Stimulated activated CD8-positive, alpha-beta memory T cell treated with anti-CD3 and anti-CD28 coated beads, Interleukin-15, amount 100 ng/mL, for 24 hours (primary cell): ENCODE measurements around the gene SCN5A.

Experiments
- DNase-seq: peaks from one replicate; pipeline ENCODE4 v3.0.0-alpha.2; 2020; ENCODE audit warnings: low read depth

Gene SCN5A

DNA sequence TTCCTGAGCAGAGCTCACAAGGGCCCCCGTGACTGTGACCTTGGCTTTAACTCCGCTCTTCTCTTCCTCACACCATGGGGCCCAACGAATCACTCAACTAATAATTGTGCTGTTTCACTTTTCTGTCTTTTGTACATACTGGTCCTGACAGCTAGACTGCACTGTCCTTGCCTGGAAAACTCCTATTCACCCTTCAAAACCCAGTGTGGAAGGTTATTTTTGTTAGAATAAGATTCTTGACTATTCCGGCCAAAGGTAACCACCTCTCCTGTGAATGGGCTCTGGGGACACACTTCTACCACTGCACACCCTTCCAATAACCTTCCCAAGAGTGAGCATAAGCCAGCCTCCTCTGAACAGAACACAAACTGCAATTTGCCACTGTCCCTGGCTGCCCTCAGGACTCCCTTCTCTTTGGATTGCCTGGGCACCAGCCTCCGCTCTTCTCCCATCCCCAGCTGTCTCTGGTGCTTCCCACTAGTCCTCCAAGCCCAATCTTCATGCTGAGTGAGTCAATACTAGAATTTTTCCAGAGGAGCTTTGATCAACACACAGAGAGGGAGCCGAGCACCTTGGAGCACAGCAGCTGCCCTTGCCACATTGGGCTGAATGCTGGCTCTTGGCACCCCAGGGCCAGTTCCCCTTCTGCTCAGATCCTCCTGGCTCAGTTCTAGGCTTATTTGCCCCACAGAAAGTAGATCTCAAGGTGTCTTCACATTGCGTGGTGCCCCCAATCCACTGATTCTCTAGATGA, 2.1 kb downstream of the SCN5A start:
- DNase-seq, result no peak

DNA sequence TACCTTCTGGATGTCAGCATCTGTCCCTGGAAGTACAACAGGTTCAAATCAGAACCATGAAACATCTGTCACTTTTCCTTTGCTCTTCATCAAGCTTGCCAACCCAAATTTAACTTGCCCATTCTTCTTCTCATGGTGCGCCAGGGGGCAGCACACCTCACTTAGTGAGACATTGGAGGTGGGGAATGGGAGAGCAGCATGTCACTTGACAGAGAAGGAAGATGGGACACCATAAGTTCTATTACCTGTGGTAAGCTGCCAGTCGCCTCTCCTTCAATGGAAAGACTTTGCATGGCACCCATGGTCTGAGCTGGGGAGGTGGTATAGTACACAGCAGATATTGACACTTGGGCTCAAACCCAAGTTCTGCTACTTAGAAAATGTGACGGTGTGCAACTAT, 2.9 kb downstream of the SCN5A start:
- no peak for DNase-seq

DNA sequence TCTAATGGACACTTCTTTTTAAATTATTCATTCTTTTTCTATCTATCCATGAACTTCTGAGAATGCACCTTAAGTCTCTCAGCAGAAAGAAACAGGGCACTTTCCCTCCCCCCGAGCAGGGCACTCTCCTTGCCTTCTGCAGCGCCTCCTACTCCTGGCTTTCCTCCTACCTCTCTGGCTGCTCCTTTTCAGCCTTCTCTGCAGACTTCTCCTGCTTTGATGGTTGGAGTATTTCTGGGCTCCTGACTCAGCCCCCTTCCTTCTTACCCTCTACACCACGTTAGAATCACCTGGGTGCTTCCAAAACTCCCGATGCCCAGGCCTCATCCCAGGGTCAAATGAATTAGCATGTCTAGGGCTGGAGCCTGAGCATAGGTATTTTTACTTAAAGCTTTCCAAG, 3.4 kb downstream of the SCN5A start:
- DNase-seq, result no peak

DNA sequence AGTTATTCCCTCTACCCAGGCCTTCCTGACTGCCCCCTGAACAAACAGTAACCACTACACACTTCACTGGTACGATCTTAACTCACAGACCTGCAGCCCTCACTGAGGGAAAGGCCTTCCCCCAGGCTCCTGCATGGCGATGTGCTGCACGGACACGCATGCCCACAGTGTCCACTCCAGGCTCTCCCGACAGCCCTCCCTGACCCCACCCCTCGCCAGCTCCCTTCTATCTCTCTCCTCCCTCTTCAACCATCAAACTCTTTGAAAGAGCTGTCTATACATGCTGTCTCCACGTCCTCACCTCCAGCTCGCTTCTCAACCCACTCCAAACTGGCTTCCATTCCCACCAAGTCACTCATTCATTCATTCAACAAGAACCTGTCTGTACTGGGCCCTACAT, 3.9 kb downstream of the SCN5A start:
- no peak for DNase-seq

DNA sequence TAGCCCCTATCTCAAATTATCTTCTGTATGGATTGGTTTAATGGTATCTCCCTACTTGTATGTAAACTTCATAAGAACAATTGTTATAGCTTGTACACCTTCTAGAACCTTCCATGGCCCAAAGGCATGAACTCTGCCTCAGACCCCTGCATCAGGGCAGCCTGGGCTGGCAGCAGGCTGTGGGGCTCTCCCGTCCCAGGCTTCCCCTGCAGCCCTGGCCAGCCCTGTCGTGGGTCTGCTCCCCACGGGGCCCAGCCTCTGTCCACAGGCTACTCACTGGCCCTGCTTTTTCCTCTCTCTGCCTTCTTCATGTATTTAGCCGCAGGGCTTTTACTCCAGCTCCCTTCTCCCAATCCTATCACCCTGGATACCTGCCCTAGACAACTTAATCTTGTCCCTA, 4.4 kb downstream of the SCN5A start:
- no peak for DNase-seq

DNA sequence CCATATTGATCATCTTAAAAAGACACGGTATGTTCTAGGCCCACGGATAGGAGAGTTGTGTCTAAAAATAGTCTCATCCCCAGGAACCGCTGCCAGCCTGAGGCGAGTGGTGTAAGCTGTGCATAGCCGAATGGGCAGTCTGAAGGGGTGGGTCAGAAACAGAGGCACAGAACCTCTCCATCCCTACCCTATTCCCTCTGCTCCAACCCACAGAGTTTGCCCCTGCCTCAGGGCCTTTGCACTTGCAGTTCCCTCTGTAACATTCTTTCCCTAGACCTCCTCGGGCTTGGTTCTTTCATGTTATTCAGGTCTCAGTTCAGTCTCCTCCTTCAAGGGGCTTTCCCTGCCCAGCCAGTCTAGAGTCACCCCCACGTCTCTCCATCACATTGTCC, 4.8 kb downstream of the SCN5A start:
- no peak for DNase-seq

DNA sequence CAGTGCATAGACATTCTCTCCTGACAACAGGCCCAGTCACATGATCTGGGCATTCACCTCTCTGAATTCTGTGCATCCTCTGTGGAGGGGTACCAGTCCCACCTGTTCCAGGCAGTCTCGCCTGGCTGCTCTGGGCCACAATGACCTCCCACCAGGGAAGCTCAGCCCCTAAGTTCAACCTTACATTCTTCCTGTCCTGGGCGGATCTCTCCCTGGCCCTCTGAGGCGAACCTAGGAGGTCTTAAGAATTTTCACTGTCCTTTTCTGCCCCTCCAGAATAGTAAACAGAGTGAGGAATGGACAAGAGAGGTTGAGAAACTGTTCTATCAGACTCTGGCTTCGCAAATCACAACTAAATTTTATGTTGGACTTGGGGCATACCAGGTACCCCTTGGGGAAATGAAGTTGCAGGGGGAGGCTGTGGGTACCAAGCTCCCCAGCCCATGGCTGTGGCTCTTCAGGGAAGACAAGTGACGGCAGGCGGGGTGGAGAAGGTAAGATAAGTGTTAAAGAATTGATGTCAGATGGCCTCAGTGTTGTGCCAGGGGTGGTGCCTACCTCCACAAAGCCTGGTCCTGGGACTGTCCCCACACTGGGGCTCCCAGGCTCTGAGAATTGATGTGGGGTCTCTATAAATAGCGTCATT, 5.3 kb downstream of the SCN5A start:
- DNase-seq, result no peak

DNA sequence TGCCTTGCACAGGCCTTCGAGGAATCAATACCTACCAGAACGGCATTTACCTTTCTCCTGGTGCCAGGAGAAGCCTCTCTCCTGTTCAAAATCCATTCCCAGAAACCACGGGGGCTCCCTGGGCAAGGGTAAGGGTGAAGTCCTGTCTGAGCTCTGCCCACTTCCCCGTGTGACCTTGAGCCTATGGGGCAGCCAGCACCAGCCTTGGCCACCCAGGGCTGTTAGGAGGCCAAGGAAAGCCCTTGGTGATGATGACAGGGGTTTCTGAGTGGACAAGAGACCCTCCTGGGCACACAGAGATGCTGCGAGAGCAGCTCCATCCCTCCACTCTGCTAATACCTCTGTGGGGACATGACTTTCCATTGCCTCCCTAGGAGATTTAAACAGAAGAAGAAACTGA, 5.9 kb downstream of the SCN5A start:
- no peak for DNase-seq

DNA sequence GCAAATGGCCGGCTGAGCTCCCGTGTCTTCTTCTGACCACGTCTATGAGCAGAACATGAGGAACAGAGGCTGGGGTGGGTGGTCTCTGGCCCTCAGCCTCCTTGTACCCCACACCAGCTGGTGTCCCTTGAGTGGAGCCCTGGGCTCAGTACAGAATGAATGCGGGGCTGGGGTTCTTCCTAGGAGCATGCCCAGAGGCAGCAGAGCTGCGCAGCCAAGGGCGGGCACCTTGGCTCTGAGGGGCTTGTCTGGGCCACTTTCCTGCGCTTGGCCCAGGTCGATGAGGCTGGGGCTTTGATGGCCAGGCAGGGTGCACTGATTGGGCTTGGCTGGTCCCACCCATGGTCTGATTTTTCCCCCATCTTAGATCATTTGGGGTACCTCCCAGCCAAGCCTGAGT, 6.4 kb downstream of the SCN5A start:
- DNase-seq, result no peak

DNA sequence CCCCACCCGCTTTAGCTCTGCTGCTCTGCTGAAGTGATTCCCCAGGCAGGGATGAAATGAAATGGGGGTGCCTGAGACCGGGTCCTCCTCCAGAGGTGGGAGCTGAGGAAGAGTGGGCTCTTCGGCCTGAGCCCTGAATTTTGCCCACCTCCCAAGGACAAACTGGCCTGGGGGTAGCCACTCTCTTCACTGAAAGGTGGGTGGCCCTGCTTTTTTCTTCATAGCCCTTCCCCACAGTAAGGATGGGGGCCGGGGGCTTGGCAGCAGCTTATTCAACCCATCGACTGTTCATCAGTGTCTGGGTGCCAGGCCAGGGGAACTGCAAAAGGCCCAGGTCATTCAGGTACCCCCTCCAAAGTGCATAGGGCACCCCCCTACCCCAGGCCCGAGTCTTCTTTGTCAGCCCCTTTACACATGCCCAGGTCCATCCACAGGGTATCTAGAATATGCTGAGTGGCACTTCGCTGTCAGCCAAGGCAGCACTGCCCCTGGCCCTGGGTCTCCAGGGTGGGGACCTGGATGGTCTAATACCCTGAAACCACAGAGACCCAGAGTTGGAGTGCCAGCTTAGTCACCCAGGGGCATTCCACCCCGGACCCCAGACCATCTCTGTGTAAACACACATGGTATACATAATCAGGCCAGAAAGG, 7.9 kb downstream of the SCN5A start:
- DNase-seq, result no peak

DNA sequence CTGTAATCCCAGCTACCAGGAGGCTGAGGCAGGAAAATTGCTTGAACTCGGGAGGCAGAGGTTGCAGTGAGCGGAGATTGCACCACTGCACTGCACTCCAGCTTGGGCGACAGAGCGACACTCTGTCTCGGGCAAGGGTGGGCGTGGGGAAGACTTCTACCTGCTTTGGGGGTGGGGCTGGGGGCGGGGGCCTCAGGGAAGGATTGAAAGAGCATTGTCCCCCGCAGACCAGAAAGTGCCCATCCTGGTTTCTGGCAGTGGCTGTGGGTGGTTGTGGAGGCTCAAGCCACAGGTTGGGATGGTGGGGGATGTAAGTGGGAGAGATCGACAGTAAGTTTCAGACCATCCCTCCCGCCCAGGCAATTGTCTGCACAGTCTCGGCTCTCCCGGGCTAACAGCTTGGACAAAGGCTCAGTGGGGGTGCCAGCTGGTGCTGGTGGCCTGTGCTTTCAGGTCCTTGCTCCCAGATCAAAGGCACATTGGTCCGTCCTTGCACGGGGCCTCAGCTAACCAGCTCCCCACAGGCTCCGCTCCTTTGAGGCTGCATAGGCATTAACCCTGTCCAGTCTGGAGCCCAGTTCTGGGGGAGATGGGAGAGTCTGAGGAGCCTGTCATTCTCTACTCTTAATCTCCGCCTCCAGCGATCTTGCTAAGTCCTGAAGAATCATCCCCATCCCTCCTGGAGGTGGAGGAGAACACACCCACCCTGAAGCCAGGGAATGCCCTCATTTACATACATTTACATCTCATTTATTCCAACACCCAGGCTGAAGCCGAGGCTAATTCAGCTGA, 8.6 kb downstream of the SCN5A start:
- no peak for DNase-seq

DNA sequence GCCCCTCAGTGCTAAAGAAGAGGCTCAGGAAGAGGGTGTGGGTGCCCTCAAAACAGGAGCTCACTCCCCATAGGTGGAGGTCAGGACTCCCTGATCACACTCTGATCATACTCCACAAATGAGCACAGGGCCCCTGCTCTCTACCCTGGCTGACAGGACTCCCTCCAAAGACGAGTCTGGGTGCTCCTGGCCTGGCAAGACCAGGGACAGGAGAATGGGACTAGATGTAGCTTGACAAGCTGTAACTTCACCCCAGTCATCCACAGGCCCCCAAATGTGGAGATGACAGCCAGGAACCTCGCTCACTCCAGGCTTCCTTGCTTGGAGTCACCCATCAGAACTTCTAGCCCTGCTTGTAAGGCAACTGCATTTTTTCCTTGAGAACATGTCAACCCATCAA, 11.1 kb downstream of the SCN5A start:
- DNase-seq, result no peak

DNA sequence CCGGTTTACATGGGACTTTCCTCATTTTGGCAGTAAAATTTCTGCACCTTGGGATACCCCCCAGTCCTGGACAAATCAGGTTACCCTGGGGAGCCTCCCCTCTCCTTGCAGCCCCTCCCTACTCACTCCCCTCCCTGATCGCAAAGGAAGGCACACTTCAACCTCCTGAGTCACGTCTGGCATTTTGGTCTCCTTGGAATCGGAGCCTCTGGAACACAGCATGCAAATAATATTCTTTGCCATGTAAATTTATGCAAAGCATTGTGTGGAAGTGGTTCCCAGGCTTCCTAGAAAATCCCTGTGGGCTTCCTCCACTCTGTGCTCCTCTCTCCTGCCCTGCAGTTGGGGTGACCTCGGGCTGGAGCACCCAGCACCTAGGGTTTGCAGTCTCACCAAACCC, 11.6 kb downstream of the SCN5A start:
- no peak for DNase-seq

DNA sequence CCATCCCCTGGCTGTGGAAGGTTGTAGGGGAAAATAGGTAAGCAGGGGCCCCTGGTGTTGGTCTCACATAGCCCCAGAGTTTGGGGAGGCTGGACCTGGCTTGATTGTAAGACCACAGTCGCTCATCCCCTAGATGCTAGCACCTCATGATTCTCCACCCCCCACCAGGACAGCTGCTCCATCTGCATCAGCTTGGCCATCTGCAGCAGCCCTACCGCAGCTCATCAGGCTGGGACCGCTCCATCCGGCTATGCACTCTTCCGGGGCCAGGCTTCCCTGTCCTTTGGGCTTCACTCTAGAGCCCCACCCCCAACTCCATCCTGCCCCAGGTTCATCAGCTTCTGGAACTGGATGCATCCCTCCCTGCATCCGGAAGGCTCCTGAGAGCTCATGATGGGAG, 12.6 kb downstream of the SCN5A start:
- no peak for DNase-seq

DNA sequence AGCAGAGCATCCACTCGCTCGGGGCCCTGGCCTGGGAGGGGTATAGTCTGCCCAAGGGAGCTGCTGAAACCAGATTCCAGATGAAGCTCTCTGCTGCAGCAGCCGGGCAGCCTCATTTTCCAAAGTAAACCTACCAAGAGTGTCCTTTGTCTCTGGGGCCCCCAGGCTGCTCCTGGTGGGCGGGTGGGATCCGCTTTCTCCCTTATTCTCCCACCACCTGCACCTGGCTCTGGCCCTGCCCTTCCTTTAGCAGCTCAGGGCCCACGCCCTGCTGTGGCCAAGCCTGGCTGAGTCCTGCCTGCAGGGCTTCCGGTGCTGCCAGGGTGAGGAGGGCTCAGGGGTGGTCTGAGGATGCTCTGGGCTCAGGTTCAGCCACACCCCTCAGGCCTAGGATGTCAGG, 13.0 kb downstream of the SCN5A start:
- no peak for DNase-seq

DNA sequence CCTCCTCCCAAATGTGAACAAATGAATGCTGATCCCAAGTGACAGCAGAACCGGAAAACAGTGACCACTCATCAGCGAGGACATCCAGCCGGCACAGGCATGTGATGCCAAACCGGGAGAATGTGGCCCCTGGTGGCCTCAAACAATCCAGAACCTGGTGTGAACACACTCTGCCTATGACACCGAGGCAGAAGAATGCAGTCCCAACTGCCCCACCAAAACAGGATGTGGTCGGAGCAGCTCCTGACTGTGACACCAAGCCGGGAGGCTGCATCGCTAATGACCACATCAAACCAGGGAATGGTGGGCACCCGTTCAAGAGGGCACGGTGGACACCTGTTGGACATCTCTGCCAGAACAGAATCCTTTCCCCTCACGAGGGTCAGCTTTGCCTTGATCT, 15.4 kb downstream of the SCN5A start:
- DNase-seq, result no peak

DNA sequence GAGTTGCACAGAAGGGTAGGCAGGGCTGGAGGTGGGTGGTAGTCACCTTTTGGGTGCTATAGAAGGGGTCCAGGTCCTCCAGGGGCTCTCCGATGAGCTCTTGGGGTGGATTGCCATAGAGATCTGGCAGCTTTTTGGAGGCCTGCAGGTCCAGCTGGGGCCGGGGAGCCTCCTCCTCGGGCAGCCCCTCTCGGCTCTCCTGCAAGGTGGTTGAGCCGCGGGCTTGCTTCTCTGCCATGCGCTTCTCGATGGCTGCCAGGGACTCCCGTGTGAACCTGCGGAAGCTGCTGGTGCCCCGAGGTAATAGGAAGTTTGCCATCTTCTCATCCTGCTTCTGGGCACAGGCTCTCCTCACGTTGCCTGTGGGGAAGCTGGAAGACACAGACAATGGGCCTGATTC, 16.5 kb downstream of the SCN5A start:
- DNase-seq, result no peak

DNA sequence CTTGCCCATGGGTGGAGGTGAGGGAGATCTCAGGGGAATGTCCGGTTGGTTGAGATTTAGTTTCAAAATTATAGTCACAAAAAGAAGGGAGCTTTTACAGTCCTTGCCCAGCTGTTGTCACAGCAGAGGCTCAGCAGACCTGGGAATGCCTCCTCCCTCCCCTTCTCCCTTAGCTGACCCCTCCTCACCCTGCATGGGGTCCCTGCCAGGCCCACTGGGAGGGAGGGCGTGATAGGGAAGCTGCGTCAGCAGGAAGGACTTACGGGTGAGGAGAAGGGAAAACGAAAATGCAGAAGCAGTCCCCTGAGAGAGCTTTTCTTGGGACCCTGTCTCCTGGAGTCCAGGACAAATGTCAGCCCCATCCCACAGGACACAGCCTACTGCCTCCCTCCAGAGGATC, 18.9 kb downstream of the SCN5A start:
- DNase-seq, result no peak

DNA sequence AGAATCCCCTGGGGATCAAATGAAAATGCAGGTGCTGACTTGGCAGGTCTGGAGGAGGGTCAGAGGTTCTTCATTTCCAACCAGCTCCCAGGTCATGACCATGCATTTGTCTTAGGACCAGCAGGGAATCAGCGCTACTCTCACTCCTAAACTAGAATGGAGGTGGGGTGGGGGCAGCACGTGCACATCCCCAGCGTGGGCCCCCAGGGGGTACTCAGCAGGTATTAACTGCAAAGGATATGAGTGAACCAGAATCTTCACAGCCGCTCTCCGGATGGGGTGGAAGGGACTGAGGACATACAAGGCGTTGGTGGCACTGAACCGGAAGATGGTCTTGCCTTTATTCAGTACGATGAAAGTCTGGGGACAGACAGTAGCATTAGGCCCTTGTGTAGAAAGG, 19.4 kb downstream of the SCN5A start:
- no peak for DNase-seq

DNA sequence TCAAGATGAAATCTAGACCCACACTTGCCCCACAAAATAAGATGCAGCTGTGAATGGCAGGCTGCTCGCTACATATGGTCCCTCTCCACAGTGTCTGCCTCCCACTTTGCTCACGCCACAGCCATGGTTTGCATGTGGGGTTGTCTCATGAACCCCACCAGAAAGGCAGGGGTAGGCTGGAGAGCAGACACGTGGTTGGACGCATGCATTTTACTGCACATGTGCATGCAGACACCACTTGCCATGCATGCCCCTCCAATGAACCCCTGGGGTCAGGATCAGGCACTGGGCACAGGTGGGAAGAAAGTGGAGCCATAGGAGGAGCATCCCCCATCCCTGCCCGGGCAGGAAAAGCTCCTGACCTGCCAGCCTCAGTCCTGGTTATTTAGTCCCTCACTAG, 20.7 kb downstream of the SCN5A start:
- no peak for DNase-seq

DNA sequence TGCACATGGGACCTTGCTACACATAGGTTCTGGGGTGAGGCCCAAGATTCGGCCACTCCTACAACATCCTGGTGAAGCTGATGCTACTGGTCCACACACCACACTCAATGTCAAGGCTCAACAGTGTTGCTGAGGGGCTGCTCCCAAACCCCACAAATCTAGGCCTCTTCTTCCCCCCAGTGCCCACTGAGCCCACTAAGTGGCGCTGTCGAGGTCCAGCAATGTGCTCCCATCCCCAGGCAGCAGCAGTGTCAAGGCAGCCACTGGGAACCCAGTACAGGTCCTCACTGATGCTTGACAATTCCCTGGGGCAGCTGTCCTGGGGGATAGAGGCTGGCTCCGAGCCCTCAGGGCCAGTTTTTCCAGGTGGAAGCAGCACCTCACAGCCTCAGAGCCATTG, 21.5 kb downstream of the SCN5A start:
- no peak for DNase-seq

DNA sequence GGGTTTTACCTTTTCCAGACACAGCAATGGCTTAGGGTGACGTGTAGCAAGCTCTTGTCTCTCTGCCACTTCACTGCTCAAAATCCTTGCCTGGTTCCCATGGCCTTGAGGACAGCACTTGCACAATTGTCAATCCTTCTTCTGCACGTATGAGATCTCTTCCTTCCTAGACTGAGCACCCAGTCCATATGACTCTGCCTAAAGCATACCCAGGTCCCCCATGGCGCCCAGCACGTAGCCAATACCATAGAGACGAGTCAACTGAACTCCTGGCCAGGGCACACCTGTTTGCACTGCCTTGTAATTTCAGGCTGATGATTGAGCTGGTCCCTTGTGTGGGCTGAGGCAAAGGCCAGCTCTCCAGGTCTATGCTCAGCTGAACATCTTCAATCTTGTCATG, 23.3 kb downstream of the SCN5A start:
- DNase-seq, result no peak

DNA sequence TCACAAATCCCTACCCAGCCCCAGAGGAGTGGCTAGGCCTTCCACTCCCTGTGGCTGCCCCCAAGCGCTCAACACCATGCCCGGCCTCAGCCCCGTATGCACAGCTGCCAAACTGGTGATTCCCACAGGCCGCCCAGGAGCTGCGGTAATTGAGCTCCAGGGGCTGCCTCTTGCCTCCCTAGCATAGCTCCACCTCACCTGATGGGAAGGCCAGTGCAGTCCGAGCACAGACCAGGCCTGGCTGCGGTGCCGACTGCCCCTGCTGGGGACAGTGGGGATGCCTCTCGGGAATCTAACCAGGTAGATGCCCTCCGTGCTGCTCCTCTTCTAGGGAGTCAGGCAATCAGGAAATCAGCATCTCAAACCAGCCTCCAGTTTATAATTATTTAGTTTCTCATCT, 25.9 kb downstream of the SCN5A start:
- no peak for DNase-seq
